Trophoblast cell (in vitro differentiated cells and primary cell): ENCODE measurements around the gene KCTD13.

Source experiments
- DNase-seq, 2 donors: peaks; one replicate each; pipeline ENCODE4 v3.0.0-alpha.2; 2016
- H2AFZ ChIP-seq: 2 replicates; pipeline ENCODE4 v1.6.1; 2013; ENCODE audit warnings: low read length, moderate library complexity, mild to moderate bottlenecking; ENCODE audit not compliant: insufficient read depth, poor library complexity
- H2AK5ac ChIP-seq: 2 replicates; pipeline ENCODE4 v1.6.1; 2013; ENCODE audit warnings: mild to moderate bottlenecking, low read length
- H2BK120ac ChIP-seq: 2 replicates; pipeline ENCODE4 v1.6.1; 2013; ENCODE audit warnings: low read length, mild to moderate bottlenecking, moderate library complexity; ENCODE audit not compliant: insufficient read depth, poor library complexity
- H2BK12ac ChIP-seq: 2 replicates; pipeline ENCODE4 v1.6.1; 2013; ENCODE audit warnings: mild to moderate bottlenecking, low read length, moderate library complexity
- H2BK5ac ChIP-seq: 2 replicates; pipeline ENCODE4 v1.6.1; 2013; ENCODE audit warnings: low read length, low read depth, moderate library complexity, mild to moderate bottlenecking; ENCODE audit not compliant: poor library complexity
- H3K14ac ChIP-seq: 2 replicates; pipeline ENCODE4 v1.6.1; 2013; ENCODE audit warnings: mild to moderate bottlenecking, low read length
- H3K18ac ChIP-seq: 2 replicates; pipeline ENCODE4 v1.6.1; 2013; ENCODE audit warnings: mild to moderate bottlenecking, low read length
- H3K23ac ChIP-seq: 2 replicates; pipeline ENCODE4 v1.6.1; 2013; ENCODE audit warnings: low read length
- H3K27ac ChIP-seq: 2 replicates; pipeline ENCODE4 v1.5.1; 2013; ENCODE audit warnings: low read depth, mild to moderate bottlenecking, inconsistent platforms, low read length, moderate library complexity
- H3K27me3 ChIP-seq: 2 replicates; pipeline ENCODE4 v1.6.1; 2013; ENCODE audit warnings: inconsistent platforms, mild to moderate bottlenecking, low read length, moderate library complexity; ENCODE audit not compliant: insufficient read depth
- H3K36me3 ChIP-seq, 2 experiments: 1 replicate in 1 of 2; 2 replicates in 1 of 2; pipeline ENCODE4 v1.6.1; 2013; ENCODE audit warnings: low read length in 2 of 2, mild to moderate bottlenecking in 2 of 2, moderate library complexity in 1 of 2; ENCODE audit not compliant: insufficient read depth in 2 of 2, control insufficient read depth in 1 of 2
- H3K4ac ChIP-seq: 2 replicates; pipeline ENCODE4 v1.6.1; 2013; ENCODE audit warnings: low read depth, mild to moderate bottlenecking, low read length, moderate library complexity
- H3K4me1 ChIP-seq, 2 experiments: 1 replicate in 1 of 2; 2 replicates in 1 of 2; pipeline ENCODE4 v1.6.1; 2013; ENCODE audit warnings: low read length in 2 of 2, mild to moderate bottlenecking in 2 of 2, moderate library complexity in 1 of 2; ENCODE audit not compliant: insufficient read depth in 2 of 2, control insufficient read depth in 1 of 2
- H3K4me2 ChIP-seq: 2 replicates; pipeline ENCODE4 v1.6.1; 2013; ENCODE audit warnings: inconsistent platforms, mild to moderate bottlenecking, low read length, moderate library complexity
- H3K4me3 ChIP-seq: 2 replicates; pipeline ENCODE4 v1.5.1; 2013; ENCODE audit warnings: mild to moderate bottlenecking, low read depth, low read length, inconsistent platforms
- H3K79me1 ChIP-seq: one replicate; pipeline ENCODE4 v1.6.1; 2013; ENCODE audit warnings: low read length
- H3K79me2 ChIP-seq: 2 replicates; pipeline ENCODE4 v1.6.1; 2013; ENCODE audit warnings: low read length, mild to moderate bottlenecking; ENCODE audit not compliant: control insufficient read depth, insufficient read depth, poor library complexity
- H3K9ac ChIP-seq: 2 replicates; pipeline ENCODE4 v1.6.1; 2013; ENCODE audit warnings: mild to moderate bottlenecking, low read length
- H3K9me3 ChIP-seq: 2 replicates; pipeline ENCODE4 v1.6.1; 2013; ENCODE audit warnings: low read depth, mild to moderate bottlenecking, control low read depth, inconsistent platforms, low read length; ENCODE audit not compliant: insufficient read depth
- H4K12ac ChIP-seq: 2 replicates; pipeline ENCODE4 v1.6.1; 2013; ENCODE audit warnings: low read depth, mild to moderate bottlenecking, low read length, moderate library complexity
- H4K8ac ChIP-seq: 2 replicates; pipeline ENCODE4 v1.6.1; 2013; ENCODE audit warnings: low read depth, mild to moderate bottlenecking, low read length, moderate library complexity
- H4K91ac ChIP-seq: one replicate; pipeline ENCODE4 v1.6.1; 2013; ENCODE audit warnings: low read depth, mild to moderate bottlenecking, low read length, moderate library complexity
- WGBS: extraction: QIAGEN DNeasy Blood & Tissue Kit; methylation state at CpG from one replicate; pipeline ENCODE4 v1.1.7; 2013; ENCODE audit warnings: missing lambda C conversion rate; ENCODE audit not compliant: insufficient read length, insufficient coverage; ENCODE audit errors: extremely low coverage; 5-methylcytosine and 5-hydroxymethylcytosine counted together

The KCTD13 gene

GRCh38 chr16:29876594-29877249, 49.3 kb downstream of the KCTD13 start:
- Histone ChIP-seq H3K36me3 (peaks cover 0 to 4% of the 10 kb centered on the region in 2 experiments), H3K4me2 (peak overlapping the region; percentile 30), H3K4me1 (peaks cover 0 to 3% of the 10 kb centered on the region in 2 experiments), H4K12ac (no peak overlapping the region), H3K27me3 (peaks cover 18% of the 10 kb centered on the region), H3K79me2 (no peaks in the 10 kb centered on the region), H2BK120ac (no peak overlapping the region), H3K4ac (no peak overlapping the region), H2AK5ac (no peak overlapping the region), H3K14ac (no peak overlapping the region), H3K4me3 (no peak overlapping the region), H2AFZ (no peak overlapping the region), H2BK12ac (no peak overlapping the region), H4K91ac (no peak overlapping the region), H4K8ac (no peak overlapping the region), H3K9ac (no peak overlapping the region), H3K27ac (no peak overlapping the region), H2BK5ac (no peak overlapping the region), H3K9me3 (peaks cover 5% of the 10 kb centered on the region), H3K18ac (no peak overlapping the region), H3K79me1 (no peaks in the 10 kb centered on the region), H3K23ac (no peak overlapping the region)
- WGBS: no CpG with 5 or more reads among the region's 45 CpGs
- peak in 1 of 2 donors; percentile 18 for DNase-seq

- Histone ChIP-seq H2AFZ (no peak overlapping the region), H3K4me3 (no peak overlapping the region), H4K8ac (no peak overlapping the region), H3K4ac (no peak overlapping the region), H4K12ac (no peak overlapping the region), H3K4me1 (peaks cover 0 to 3% of the 10 kb centered on the region in 2 experiments), H3K23ac (no peak overlapping the region), H3K4me2 (peak overlapping the region; percentile 30), H3K36me3 (peaks cover 0 to 4% of the 10 kb centered on the region in 2 experiments), H3K79me1 (no peaks in the 10 kb centered on the region), H2BK5ac (no peak overlapping the region), H2BK120ac (no peak overlapping the region), H4K91ac (no peak overlapping the region), H2AK5ac (no peak overlapping the region), H3K79me2 (no peaks in the 10 kb centered on the region), H3K27ac (no peak overlapping the region), H3K27me3 (peaks cover 18% of the 10 kb centered on the region), H3K9ac (no peak overlapping the region), H3K18ac (no peak overlapping the region), H2BK12ac (no peak overlapping the region), H3K9me3 (peaks cover 5% of the 10 kb centered on the region), H3K14ac (no peak overlapping the region)
- no peak for DNase-seq
- no CpG with 5 or more reads among the region's 18 CpGs for WGBS
Observed at GRCh38 chr16:29876217-29876593, 49.8 kb downstream of the KCTD13 start.

GRCh38 chr16:29875206-29875605, 50.8 kb downstream of the KCTD13 start:
- Histone ChIP-seq H3K18ac (no peak overlapping the region), H3K27ac (no peak overlapping the region), H3K27me3 (peaks cover 18% of the 10 kb centered on the region), H3K4me1 (peaks cover 0 to 3% of the 10 kb centered on the region in 2 experiments), H3K23ac (no peak overlapping the region), H3K4ac (no peak overlapping the region), H2AFZ (no peak overlapping the region), H3K79me1 (no peaks in the 10 kb centered on the region), H3K4me2 (no peak overlapping the region), H2BK5ac (no peak overlapping the region), H2BK120ac (no peak overlapping the region), H3K79me2 (no peaks in the 10 kb centered on the region), H4K8ac (no peak overlapping the region), H3K4me3 (no peak overlapping the region), H4K12ac (no peak overlapping the region), H3K9me3 (peaks cover 5% of the 10 kb centered on the region), H2AK5ac (no peak overlapping the region), H3K9ac (no peak overlapping the region), H4K91ac (no peak overlapping the region), H2BK12ac (no peak overlapping the region), H3K36me3 (peaks cover 0 to 4% of the 10 kb centered on the region in 2 experiments), H3K14ac (no peak overlapping the region)
- DNase-seq: no peak
- WGBS: no CpG with 5 or more reads among the region's 6 CpGs

GRCh38 chr16:29873319-29873718, 52.7 kb downstream of the KCTD13 start:
- no CpG with 5 or more reads among the region's 26 CpGs for WGBS

More at GRCh38 chr16:29873319-29873718, 52.7 kb downstream of the KCTD13 start:
- Histone ChIP-seq H3K4me2 (no peak overlapping the region), H3K4me1 (peaks cover 0 to 3% of the 10 kb centered on the region in 2 experiments), H2BK120ac (no peak overlapping the region), H3K14ac (no peak overlapping the region), H3K9me3 (peaks cover 5% of the 10 kb centered on the region), H4K8ac (no peak overlapping the region), H3K27me3 (peaks cover 18% of the 10 kb centered on the region), H3K23ac (no peak overlapping the region), H2AFZ (no peak overlapping the region), H3K27ac (no peak overlapping the region), H3K9ac (no peak overlapping the region), H2BK5ac (no peak overlapping the region), H2AK5ac (no peak overlapping the region), H3K4ac (no peak overlapping the region), H3K79me1 (no peaks in the 10 kb centered on the region), H3K79me2 (no peaks in the 10 kb centered on the region), H3K36me3 (no peaks in the 10 kb centered on the region), H2BK12ac (no peak overlapping the region), H3K18ac (no peak overlapping the region), H4K12ac (no peak overlapping the region), H4K91ac (no peak overlapping the region), H3K4me3 (no peak overlapping the region)
- DNase-seq: no peak
